NCI-H774 (cell line): Measurements from ENCODE around the gene ZAR1.
"Not testable (repeated sequence)": the region's sequence is repeated elsewhere in the genome, so short reads cannot be mapped to it uniquely, and the experiment has no call there.

Experiments used
- DNase-seq: peaks from one replicate; lab custom pipeline; 2025; lab: John Stamatoyannopoulos, UW

ZAR1 gene

GRCh38 chr4:48490012-48490679 lies at the start of gene ZAR1:
TSS of gene ZAR1 (plus strand) at chr4:48490252. CDS start at chr4:48490292, 40 bp downstream.
- peak; percentile 58 for DNase-seq

GRCh38 chr4:48440914-48441313 lies 49.1 kb upstream of the ZAR1 start:
- DNase-seq: not testable (repeated sequence)

GRCh38 chr4:48445704-48446103 lies 44.3 kb upstream of the ZAR1 start:
- DNase-seq: no peak

- DNase-seq: no peak
Measured at GRCh38 chr4:48446642-48447041, 43.4 kb upstream of the ZAR1 start.

GRCh38 chr4:48449151-48449550 lies 40.9 kb upstream of the ZAR1 start:
- no peak for DNase-seq

GRCh38 chr4:48450740-48451139 lies 39.3 kb upstream of the ZAR1 start:
- DNase-seq: no peak

- DNase-seq: not testable (repeated sequence)
Measured at GRCh38 chr4:48451656-48452055, 38.4 kb upstream of the ZAR1 start.

- DNase-seq: no peak
Measured at GRCh38 chr4:48454591-48454990, 35.5 kb upstream of the ZAR1 start.

GRCh38 chr4:48461000-48461399 lies 29.1 kb upstream of the ZAR1 start:
- DNase-seq: no peak

- no peak for DNase-seq
Measured at GRCh38 chr4:48462363-48462762, 27.7 kb upstream of the ZAR1 start.

- DNase-seq: no peak
Measured at GRCh38 chr4:48467442-48467841, 22.6 kb upstream of the ZAR1 start.

- no peak for DNase-seq
Measured at GRCh38 chr4:48467891-48468290, 22.2 kb upstream of the ZAR1 start.

GRCh38 chr4:48470137-48470536 lies 19.9 kb upstream of the ZAR1 start:
- no peak for DNase-seq

- DNase-seq: no peak
Measured at GRCh38 chr4:48470570-48470969, 19.5 kb upstream of the ZAR1 start.

GRCh38 chr4:48472794-48473193 lies 17.3 kb upstream of the ZAR1 start:
- DNase-seq: peak; percentile 14

GRCh38 chr4:48475770-48476169 lies 14.3 kb upstream of the ZAR1 start:
- no peak for DNase-seq

- DNase-seq: no peak
Measured at GRCh38 chr4:48478273-48478672, 11.8 kb upstream of the ZAR1 start.

GRCh38 chr4:48481581-48481980 lies 8.5 kb upstream of the ZAR1 start:
- DNase-seq: no peak

- DNase-seq: peak; percentile 50
Measured at GRCh38 chr4:48483006-48483776, 6.9 kb upstream of the ZAR1 start, which contains the start of gene SLC10A4. TSS of gene SLC10A4 (plus strand) at chr4:48483343. CDS start at chr4:48483562, 219 bp downstream.

GRCh38 chr4:48483777-48484493 lies 6.1 kb upstream of the ZAR1 start:
- no peak for DNase-seq

- DNase-seq: no peak
Measured at GRCh38 chr4:48484494-48485168, 5.4 kb upstream of the ZAR1 start.

- DNase-seq: no peak
Measured at GRCh38 chr4:48489683-48490011, 405 bp upstream of the ZAR1 start.
